CD4-positive, alpha-beta memory T cell (primary cell): ENCODE measurements around the gene AKAP7. TPM values are rescaled to one million over a fixed set of nuclear protein-coding genes. Genes with fewer than 3 reads are reported as not detected.

Source experiments
- CTCF ChIA-PET: fragments of 350-600 bp; sonication (Branson Sonifier 250); formaldehyde crosslinking; loops from one replicate; lab custom pipeline; 2021; ENCODE audit warnings: inconsistent platforms; ENCODE audit not compliant: partially characterized antibody; lab: Charles Lee
- POLR2A ChIA-PET: fragments of 350-600 bp; sonication (Branson Sonifier 250); formaldehyde crosslinking; loops from one replicate; lab custom pipeline; 2021; ENCODE audit not compliant: partially characterized antibody; lab: Charles Lee
- DNase-seq, 5 donors: peaks; one replicate each; pipeline versions ENCODE4 v3.0.0 to v3.0.0-alpha.2; 2020 to 2022; ENCODE audit warnings: mixed read lengths in 1 of 5
- H3K27ac ChIP-seq: one replicate; pipeline ENCODE4 v1.7.0; 2013; ENCODE audit warnings: low read depth, low read length
- H3K27me3 ChIP-seq: 2 replicates; pipeline ENCODE4 v1.7.0; 2013; ENCODE audit warnings: mild to moderate bottlenecking, low read length, moderate library complexity; ENCODE audit not compliant: insufficient read depth
- H3K36me3 ChIP-seq: 2 replicates; pipeline ENCODE4 v1.7.0; 2013; ENCODE audit warnings: mild to moderate bottlenecking, low read length, moderate library complexity; ENCODE audit not compliant: insufficient read depth
- H3K4me1 ChIP-seq: 2 replicates; pipeline ENCODE4 v1.7.0; 2013; ENCODE audit warnings: mild to moderate bottlenecking, low read length, moderate library complexity; ENCODE audit not compliant: insufficient read depth
- H3K4me3 ChIP-seq, 2 donors: one replicate each; pipeline ENCODE4 v1.7.0; 2013; ENCODE audit warnings: low read length in 2 of 2, mild to moderate bottlenecking in 1 of 2
- H3K9me3 ChIP-seq, 2 donors: one replicate each; pipeline ENCODE4 v1.7.0; 2013; ENCODE audit warnings: low read length in 2 of 2, control low read depth in 1 of 2; ENCODE audit not compliant: control insufficient read depth in 1 of 2
- H3K27ac Mint-ChIP-seq, 7 donors: one replicate each; pipeline ENCODE4 v1.8.0; 2020 to 2021; ENCODE audit warnings: mixed read lengths in 7 of 7, mild to moderate bottlenecking in 6 of 7, inconsistent platforms in 3 of 7, moderate library complexity in 3 of 7
- H3K27me3 Mint-ChIP-seq, 2 donors: one replicate each; pipeline ENCODE4 v1.8.0; 2020 to 2021; ENCODE audit warnings: mixed read lengths in 2 of 2
- H3K36me3 Mint-ChIP-seq, 2 donors: one replicate each; pipeline ENCODE4 v1.8.0; 2020 to 2021; ENCODE audit warnings: mixed read lengths in 2 of 2, inconsistent platforms in 1 of 2, mild to moderate bottlenecking in 1 of 2
- H3K4me1 Mint-ChIP-seq, 4 donors: one replicate each; pipeline ENCODE4 v1.8.0; 2020 to 2021; ENCODE audit warnings: mixed read lengths in 4 of 4, mild to moderate bottlenecking in 1 of 4
- H3K4me3 Mint-ChIP-seq, 8 donors: one replicate each; pipeline ENCODE4 v1.8.0; 2020 to 2021; ENCODE audit warnings: mixed read lengths in 8 of 8, mild to moderate bottlenecking in 7 of 8, moderate library complexity in 6 of 8, inconsistent platforms in 3 of 8
- H3K9me3 Mint-ChIP-seq, 8 donors: one replicate each; pipeline ENCODE4 v1.8.0; 2020 to 2021; ENCODE audit warnings: mixed read lengths in 8 of 8, mild to moderate bottlenecking in 5 of 8, inconsistent platforms in 3 of 8, moderate library complexity in 1 of 8
- intact Hi-C: fragments of 100-400 bp; cut with micrococcal nuclease; formaldehyde crosslinking; loops from one replicate; pipeline ENCODE4 v1.15.1; 2023
- polyA plus RNA-seq, 2 donors: library from polyadenylated mRNA; unstranded; fragments of 300-500 nt; fragmentation: Illumina TruSeq; gene quantifications; one replicate each; pipeline ENCODE4 v1.2.3, GENCODE V29; 2021
- total RNA-seq, 2 experiments: library from RNA; stranded (reverse); gene quantifications; one replicate each; pipeline ENCODE4 v1.2.3, GENCODE V29; 2021

The AKAP7 gene
- total and polyA plus RNA-seq, 4 experiments from 2014 or later, result 14.5 to 19.0 (median 15.8) TPM

DNA sequence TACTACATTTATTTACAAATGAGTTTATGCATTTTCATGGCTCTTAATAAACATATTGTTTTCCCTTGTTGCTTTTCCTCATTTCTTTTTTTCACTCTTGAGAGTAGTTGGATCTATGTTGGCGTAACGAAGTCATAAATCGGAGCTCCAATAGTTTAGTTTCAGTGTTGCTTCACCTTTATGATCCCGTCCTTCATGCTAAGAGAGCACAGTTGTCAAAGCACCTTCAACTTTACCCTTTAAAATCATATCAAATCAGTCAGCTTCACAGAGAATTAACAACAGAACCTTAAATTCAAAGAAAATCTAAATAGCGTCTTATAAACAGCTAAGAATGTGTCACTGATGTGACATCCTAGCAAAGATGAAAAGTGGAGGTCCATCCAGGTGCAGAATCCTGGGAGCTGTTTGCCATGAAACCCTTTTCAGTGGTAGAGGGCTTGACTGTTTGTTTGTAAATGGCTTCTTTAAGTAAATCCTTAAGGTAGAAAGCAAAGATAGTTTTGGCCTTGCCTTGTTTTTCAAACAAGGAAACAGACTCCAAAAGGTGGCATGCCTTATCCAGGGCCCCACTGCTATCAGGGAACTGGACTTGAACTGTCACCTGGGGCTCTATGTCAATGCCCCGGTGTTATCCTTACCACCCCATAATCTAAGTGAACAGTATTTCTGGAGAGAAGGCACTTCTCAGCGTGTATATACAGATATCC, 148.4 kb downstream of the AKAP7 start:
- DNase-seq, result no peak
- ChIA-PET POLR2A (interaction anchor here (1.4 to 6.6 kb wide), 2 partner anchors 8 to 84 kb away, joined by 5 to 80 read pairs; no protein-coding TSS in a partner anchor), CTCF (interaction anchor here (1.1 to 2.6 kb wide), 6 partner anchors 19 to 250 kb away, joined by 3 to 6 read pairs (median 5); no protein-coding TSS in a partner anchor)
- Mint-ChIP-seq H3K27ac (peak overlapping the region in 5 of 7 donors; percentile 49 to 83 (median 61)), H3K27me3 (no peaks in the 10 kb centered on the region), H3K36me3 (peaks cover 24 to 51% of the 10 kb centered on the region in 2 donors), H3K4me3 (peak overlapping the region in 1 of 8 donors; percentile 15), H3K9me3 (peaks cover 0 to 5% (median 3%) of the 10 kb centered on the region in 8 donors), H3K4me1 (peaks cover 28 to 49% (median 35%) of the 10 kb centered on the region in 4 donors)
- H3K27me3 ChIP-seq, result no peaks in the 10 kb centered on the region
- H3K36me3 ChIP-seq, result no peaks in the 10 kb centered on the region
- H3K4me1 ChIP-seq, result peaks cover 32% of the 10 kb centered on the region
- intact Hi-C loops, result no loop called here
- H3K4me3 ChIP-seq, result no peak overlapping the region
- H3K27ac ChIP-seq, result no peak overlapping the region
- no peaks in the 10 kb centered on the region for H3K9me3 ChIP-seq

DNA sequence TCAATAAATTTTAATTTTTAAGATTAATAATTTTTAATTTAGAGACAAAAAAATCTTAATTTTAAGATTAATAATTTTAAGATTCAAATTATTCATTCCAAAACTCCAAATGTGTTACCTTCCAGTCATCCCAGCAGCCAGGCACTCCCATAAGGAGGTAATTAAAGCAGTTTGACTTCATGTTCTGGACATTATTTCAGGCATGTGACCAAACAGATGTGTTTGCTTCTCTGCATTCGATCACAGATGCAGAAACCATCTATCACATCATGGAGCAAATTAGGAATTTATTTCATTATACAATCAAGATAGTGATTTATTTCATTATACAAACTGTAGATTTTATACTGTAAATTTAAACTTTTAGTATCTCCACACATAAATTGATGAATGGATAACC, 150.3 kb downstream of the AKAP7 start:
- Mint-ChIP-seq H3K9me3 (no peaks in the 10 kb centered on the region), H3K27ac (no peak overlapping the region), H3K27me3 (no peaks in the 10 kb centered on the region), H3K36me3 (peaks cover 19 to 49% of the 10 kb centered on the region in 2 donors), H3K4me3 (no peak overlapping the region), H3K4me1 (peaks cover 20 to 34% (median 23%) of the 10 kb centered on the region in 4 donors)
- Histone ChIP-seq H3K36me3 (no peaks in the 10 kb centered on the region), H3K9me3 (no peaks in the 10 kb centered on the region), H3K27me3 (no peaks in the 10 kb centered on the region), H3K27ac (no peak overlapping the region), H3K4me1 (peaks cover 26% of the 10 kb centered on the region), H3K4me3 (no peak overlapping the region)
- POLR2A ChIA-PET, result interaction anchor here (6.6 kb wide), 1 partner anchor 86 kb away, joined by 80 read pairs; no protein-coding TSS in a partner anchor
- intact Hi-C loops, result no loop called here
- CTCF ChIA-PET, result interaction anchor here (1.4 kb wide), 1 partner anchor 80 kb away, joined by 3 read pairs; no protein-coding TSS in a partner anchor
- DNase-seq, result no peak

DNA sequence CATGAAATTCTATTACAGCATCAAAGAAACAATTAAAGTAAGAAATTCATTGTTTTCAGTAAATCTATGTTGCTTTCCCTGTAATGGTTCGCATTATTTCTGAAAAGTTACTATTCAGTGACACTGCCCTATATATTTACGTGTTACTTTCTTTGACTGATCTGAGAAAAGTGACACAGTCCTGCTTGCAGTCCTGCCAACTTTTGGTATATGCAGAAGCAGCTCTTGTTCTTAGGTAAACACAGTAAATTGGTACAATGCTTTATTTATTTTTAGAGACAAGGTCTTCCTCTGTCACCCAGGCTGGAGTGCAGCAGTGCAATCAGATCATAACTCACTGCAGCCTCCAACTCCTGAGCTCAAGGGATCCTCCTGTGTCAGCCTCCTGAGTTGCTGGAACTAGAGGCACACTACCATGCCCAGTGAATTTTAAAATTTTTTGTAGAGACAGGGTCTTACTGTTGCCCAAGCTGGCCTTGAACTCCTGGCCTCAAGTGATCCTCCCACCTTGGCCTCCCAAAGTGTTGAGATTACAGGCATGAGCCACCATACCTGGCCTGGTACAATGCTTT, 151.3 kb downstream of the AKAP7 start:
- Histone ChIP-seq H3K27me3 (no peaks in the 10 kb centered on the region), H3K4me3 (no peak overlapping the region), H3K9me3 (no peaks in the 10 kb centered on the region), H3K27ac (no peak overlapping the region), H3K4me1 (peaks cover 17% of the 10 kb centered on the region), H3K36me3 (no peaks in the 10 kb centered on the region)
- CTCF ChIA-PET, result interaction anchor here (1.1 kb wide), 1 partner anchor 16 kb away, joined by 3 read pairs; no protein-coding TSS in a partner anchor
- POLR2A ChIA-PET, result no interaction called here
- H3K4me1 Mint-ChIP-seq, result peaks cover 12 to 24% (median 16%) of the 10 kb centered on the region in 4 donors
- H3K27me3 Mint-ChIP-seq, result no peaks in the 10 kb centered on the region
- peaks cover 16 to 45% of the 10 kb centered on the region in 2 donors for H3K36me3 Mint-ChIP-seq
- no peak overlapping the region for H3K27ac Mint-ChIP-seq
- intact Hi-C loops, result no loop called here
- no peak for DNase-seq
- H3K4me3 Mint-ChIP-seq, result no peak overlapping the region
- no peaks in the 10 kb centered on the region for H3K9me3 Mint-ChIP-seq

DNA sequence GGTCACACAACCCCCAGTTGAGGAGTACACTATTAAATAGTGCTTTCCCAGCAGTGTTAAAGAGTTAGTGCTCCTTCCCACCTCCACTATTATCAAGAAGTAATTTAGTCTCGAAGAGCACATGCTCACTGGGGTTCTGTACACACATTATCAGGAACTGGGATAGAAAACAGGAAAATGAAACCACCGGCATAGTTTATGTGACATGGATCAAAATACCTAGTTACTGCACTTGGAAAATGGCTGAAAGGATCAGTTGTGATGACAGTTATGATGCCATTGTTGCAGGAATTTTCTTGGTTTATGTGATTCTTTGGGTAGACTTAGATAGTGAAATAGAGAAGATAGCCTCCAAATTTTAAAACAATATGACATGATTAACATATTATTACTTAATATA, 152.9 kb downstream of the AKAP7 start:
- POLR2A ChIA-PET, result no interaction called here
- Mint-ChIP-seq H3K9me3 (no peaks in the 10 kb centered on the region), H3K36me3 (peaks cover 13 to 37% of the 10 kb centered on the region in 2 donors), H3K27me3 (no peaks in the 10 kb centered on the region), H3K4me3 (no peak overlapping the region), H3K4me1 (peaks cover 15 to 23% (median 20%) of the 10 kb centered on the region in 4 donors), H3K27ac (peak overlapping the region in 1 of 7 donors; percentile 1)
- Histone ChIP-seq H3K27me3 (no peaks in the 10 kb centered on the region), H3K4me1 (peaks cover 17% of the 10 kb centered on the region), H3K36me3 (no peaks in the 10 kb centered on the region), H3K9me3 (no peaks in the 10 kb centered on the region), H3K4me3 (no peak overlapping the region), H3K27ac (no peak overlapping the region)
- intact Hi-C loops, result no loop called here
- CTCF ChIA-PET, result no interaction called here
- DNase-seq, result no peak

DNA sequence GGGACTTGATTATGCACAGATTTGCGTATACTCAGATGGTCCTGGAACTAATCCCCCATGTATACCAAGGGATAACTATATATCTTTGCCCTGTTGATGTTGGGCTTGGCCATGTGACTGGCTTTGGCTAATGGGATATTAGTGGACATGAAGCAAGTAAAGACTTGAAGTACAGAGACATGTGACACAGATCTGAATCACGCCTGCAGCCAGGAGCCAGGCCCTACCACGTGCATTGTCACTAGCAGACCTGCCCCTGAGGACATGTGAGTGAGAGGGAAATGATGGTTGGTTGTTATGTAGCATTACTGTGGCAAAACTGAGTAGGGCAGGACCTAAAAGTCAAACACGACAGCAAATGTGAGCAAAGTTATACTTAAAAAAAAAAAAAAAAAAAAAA, 155.7 kb downstream of the AKAP7 start:
- intact Hi-C loops, result no loop called here
- DNase-seq, result no peak
- peaks cover 17% of the 10 kb centered on the region for H3K4me1 ChIP-seq
- ChIA-PET CTCF (interaction anchor here (1.5 to 1.7 kb wide), 2 partner anchors 10 to 26 kb away, joined by 3 to 4 read pairs; no protein-coding TSS in a partner anchor), POLR2A (interaction anchor here (1.2 kb wide), 1 partner anchor 9 kb away, joined by 7 read pairs; no protein-coding TSS in a partner anchor)
- H3K9me3 ChIP-seq, result no peaks in the 10 kb centered on the region
- Mint-ChIP-seq H3K4me1 (peaks cover 15 to 21% (median 19%) of the 10 kb centered on the region in 4 donors), H3K27ac (peak overlapping the region in 1 of 7 donors; percentile 25), H3K27me3 (no peaks in the 10 kb centered on the region), H3K9me3 (peaks cover 0 to 2% (median 0%) of the 10 kb centered on the region in 8 donors), H3K4me3 (no peak overlapping the region), H3K36me3 (peaks cover 9 to 24% of the 10 kb centered on the region in 2 donors)
- H3K4me3 ChIP-seq, result no peak overlapping the region
- no peak overlapping the region for H3K27ac ChIP-seq
- no peaks in the 10 kb centered on the region for H3K36me3 ChIP-seq
- no peaks in the 10 kb centered on the region for H3K27me3 ChIP-seq

DNA sequence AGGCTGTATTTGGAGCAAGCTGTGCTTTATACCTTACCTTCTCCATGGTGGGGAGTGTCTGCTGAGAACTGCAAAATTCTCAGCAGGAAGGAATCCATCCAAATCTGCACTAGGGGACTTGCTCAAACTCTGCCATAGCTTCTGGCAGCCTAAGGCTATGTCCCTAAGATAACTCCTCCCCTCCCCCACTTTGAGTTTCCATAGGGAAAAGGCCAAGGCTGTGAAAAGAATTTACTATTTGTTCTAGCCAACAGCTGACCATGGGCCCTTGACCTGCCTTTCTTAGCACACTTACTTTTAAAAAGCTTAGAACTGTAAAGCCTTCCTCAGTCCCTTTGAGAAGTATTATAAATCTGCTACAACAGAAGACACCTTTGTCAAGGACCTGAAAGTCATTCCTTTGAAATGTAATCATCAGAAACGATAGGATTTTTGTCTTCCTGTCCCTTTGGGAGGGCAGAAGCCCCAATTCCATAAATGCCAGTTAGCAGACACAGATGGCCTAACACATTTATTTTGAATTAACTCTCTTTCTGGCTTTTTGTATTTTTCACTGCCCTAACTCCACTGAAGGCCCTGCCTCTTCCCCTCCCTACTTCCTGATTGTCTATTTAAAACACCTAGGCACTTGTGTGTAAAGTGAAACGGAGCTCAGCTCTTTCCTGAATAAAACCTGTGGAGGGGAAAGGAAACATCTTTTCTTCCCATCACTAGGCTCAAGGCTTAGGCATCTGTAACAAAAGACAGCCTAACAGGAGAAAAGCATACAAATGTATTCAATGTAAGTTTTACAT, 157.1 kb downstream of the AKAP7 start:
- Mint-ChIP-seq H3K27me3 (no peaks in the 10 kb centered on the region), H3K4me1 (peaks cover 16 to 21% (median 19%) of the 10 kb centered on the region in 4 donors), H3K9me3 (peaks cover 0 to 2% (median 0%) of the 10 kb centered on the region in 8 donors), H3K27ac (peak overlapping the region; percentile 10 to 91 (median 76)), H3K4me3 (peak overlapping the region in 4 of 8 donors; percentile 3 to 75 (median 30)), H3K36me3 (peaks cover 2 to 20% of the 10 kb centered on the region in 2 donors)
- ChIA-PET CTCF (interaction anchor here (1.1 to 1.7 kb wide), 4 partner anchors 10 to 27 kb away, joined by 3 to 5 read pairs (median 4); no protein-coding TSS in a partner anchor), POLR2A (interaction anchor here (1.4 kb wide), 1 partner anchor 9 kb away, joined by 5 read pairs; no protein-coding TSS in a partner anchor)
- H3K9me3 ChIP-seq, result no peaks in the 10 kb centered on the region
- peaks cover 17% of the 10 kb centered on the region for H3K4me1 ChIP-seq
- H3K27me3 ChIP-seq, result no peaks in the 10 kb centered on the region
- H3K36me3 ChIP-seq, result no peaks in the 10 kb centered on the region
- DNase-seq, result no peak
- H3K4me3 ChIP-seq, result no peak overlapping the region
- intact Hi-C loops, result no loop called here
- no peak overlapping the region for H3K27ac ChIP-seq
